GM21737 (cell line): ENCODE measurements around the gene HPCAL1.

Experiments
- ATAC-seq: cut with Tn5 transposase; IDR thresholded peaks from one replicate; pipeline ENCODE4 v1.9.1; 2021; ENCODE audit warnings: mild to moderate bottlenecking, moderate library complexity; ENCODE audit not compliant: unreplicated experiment

The HPCAL1 gene

DNA sequence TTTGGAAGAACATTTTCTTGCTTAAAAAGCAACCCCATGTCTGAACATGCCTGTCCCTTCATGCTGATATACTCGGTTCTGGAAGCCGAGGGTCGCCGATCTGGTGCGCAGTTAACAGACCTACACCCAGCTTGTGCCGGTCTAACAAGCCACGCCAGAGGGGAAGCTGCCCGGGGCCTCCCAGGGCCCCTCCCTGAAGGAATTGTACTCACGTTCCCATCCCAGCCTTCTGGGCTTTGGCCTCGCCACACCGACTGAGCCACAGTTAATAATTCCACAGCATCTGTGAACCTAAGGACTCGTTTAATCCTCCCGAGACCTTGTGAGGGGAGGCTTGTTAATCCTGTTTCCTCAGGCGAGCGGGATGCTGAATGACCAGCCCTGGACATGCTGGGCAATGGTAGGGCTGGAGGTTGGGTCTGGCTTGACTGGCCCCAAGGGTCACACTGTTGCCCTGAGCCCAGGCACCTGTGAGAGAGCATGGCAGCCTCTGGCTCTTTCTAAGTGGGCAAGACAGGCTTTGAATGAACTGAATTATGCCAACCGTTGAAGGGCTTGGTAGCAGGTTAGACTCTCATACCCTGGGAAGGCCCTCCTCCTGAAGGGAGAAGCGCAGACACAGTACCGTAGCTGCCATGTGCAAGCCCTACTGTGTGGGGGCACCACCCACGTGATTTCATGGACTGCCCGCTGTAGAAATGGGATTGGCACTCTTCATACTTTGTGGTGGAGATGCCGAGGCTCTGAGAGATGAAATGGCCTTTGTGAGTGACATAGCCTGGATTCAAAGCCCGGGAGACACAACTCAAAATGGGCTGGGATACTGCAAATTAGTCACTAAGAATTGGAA is 173.3 kb downstream of the HPCAL1 start:
- no peak for ATAC-seq

DNA sequence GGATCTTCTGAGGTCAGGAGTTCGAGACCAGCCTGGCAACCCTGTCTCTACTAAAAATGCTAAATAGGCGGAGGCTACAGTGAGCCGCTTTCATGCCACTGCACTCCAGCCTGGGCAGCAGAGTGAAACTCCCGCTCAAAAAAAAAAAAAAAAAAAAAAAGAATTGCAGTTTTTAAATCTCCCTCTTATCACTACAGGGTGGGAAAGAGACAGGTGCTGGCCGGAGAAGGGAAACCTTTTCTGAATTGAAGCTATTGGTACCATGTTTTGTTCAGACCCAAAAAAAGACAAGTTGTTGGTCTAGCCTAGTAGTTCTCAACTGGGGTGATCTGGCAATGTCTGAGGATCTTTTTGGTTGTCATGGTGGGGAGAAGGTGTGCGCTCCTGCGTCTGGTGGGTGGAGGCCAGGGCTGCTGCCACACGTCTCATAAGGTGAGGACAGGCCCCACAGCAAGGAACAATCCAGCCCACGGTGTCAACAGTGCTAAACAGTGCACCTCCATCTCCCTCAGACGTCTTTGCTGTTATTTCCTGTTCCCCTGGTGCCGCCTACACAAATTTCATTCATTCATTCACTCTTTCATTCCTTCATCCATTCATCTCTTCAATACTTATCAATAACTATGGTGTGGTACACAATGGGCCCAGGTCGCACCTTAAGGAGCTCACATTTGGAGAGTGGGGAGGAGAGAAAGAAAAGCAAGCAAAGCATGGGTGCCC is 174.2 kb downstream of the HPCAL1 start:
- ATAC-seq = no peak
